ENCODE measurements around the gene UGT1A8. TPM values are rescaled to one million over a fixed set of nuclear protein-coding genes. Genes with fewer than 3 reads are reported as not detected.

The UGT1A8 gene
- total and polyA plus RNA-seq, 2 donors (not counting 1 experiment from before 2014, with no cell fraction given), result not detected

GRCh38 chr2:233691443-233692433 lies 74.3 kb downstream of the UGT1A8 start:
- Histone ChIP-seq H3K27me3 (ENCODE audit: control insufficient read depth, insufficient read depth, low read length) (no peaks in the 10 kb centered on the region), H4K20me1 (ENCODE audit: control insufficient read depth, extremely low read depth, insufficient read depth, low read length) (no peaks in the 10 kb centered on the region), H3K4me3 (replicated peaks in 1 of 4; ENCODE audit: control extremely low read depth in 1 of 4, insufficient read depth in 1 of 4, low read depth in 3 of 4, low read length in 4 of 4) (no peak overlapping the region), H3K79me2 (ENCODE audit: control insufficient read depth, insufficient read depth, low read length) (no peaks in the 10 kb centered on the region), H3K9me3 (ENCODE audit: control insufficient read depth, insufficient read depth, low read depth, low read length) (no peaks in the 10 kb centered on the region), H3K4me2 (ENCODE audit: extremely low read depth, insufficient read depth, low read length) (no peak overlapping the region), H3K4me1 (ENCODE audit: control insufficient read depth, extremely low read depth, insufficient read depth, low read length) (no peaks in the 10 kb centered on the region), H2AFZ (ENCODE audit: low read length) (no peak overlapping the region), H3K27ac (ENCODE audit: insufficient read depth, low read length) (no peak overlapping the region), H3K36me3 (ENCODE audit: control insufficient read depth, insufficient read depth, low read length) (no peaks in the 10 kb centered on the region), H3K9ac (ENCODE audit: insufficient read depth, low read length) (no peak overlapping the region)
- TF ChIP-seq EZH2 (IDR thresholded peaks at IDR 0.05; ENCODE audit: low read length, missing control alignments), result no peak
- TF ChIP-seq, protein P1, sequence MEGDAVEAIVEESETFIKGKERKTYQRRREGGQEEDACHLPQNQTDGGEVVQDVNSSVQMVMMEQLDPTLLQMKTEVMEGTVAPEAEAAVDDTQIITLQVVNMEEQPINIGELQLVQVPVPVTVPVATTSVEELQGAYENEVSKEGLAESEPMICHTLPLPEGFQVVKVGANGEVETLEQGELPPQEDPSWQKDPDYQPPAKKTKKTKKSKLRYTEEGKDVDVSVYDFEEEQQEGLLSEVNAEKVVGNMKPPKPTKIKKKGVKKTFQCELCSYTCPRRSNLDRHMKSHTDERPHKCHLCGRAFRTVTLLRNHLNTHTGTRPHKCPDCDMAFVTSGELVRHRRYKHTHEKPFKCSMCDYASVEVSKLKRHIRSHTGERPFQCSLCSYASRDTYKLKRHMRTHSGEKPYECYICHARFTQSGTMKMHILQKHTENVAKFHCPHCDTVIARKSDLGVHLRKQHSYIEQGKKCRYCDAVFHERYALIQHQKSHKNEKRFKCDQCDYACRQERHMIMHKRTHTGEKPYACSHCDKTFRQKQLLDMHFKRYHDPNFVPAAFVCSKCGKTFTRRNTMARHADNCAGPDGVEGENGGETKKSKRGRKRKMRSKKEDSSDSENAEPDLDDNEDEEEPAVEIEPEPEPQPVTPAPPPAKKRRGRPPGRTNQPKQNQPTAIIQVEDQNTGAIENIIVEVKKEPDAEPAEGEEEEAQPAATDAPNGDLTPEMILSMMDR (conservative IDR thresholded peaks at IDR 0.05 in 1 of 2, IDR thresholded peaks at IDR 0.05 in 1 of 2; ENCODE audit: low read depth in 1 of 2, low read length in 2 of 2), result no peak
- no peak for DNase-seq (ENCODE audit: low read depth in 2 of 2)

DNA sequence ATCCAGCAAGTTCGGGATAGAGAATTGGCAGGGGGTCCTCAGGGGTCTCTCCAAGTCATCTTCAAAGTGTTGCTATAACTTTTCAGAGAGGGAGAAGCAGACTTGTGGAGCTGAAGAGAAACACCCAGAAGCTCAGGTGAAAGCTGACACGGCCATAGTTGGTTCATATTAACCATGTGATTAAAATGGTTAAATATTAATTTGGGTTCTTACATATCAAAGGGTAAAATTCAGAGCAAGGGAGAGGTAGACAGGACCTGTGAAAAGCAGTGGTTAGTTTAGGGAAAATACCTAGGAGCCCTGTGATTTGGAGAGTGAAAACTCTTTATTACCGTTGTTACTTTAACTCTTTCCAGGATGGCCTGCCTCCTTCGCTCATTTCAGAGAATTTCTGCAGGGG lies 75.2 kb downstream of the UGT1A8 start, which contains the start of gene UGT1A6:
Gene UGT1A6 (plus strand): TSS at position 243 of the 400 bp plus-strand sequence. CDS start 115 bp downstream, at position 358.
- no peaks in the 10 kb centered on the region for H3K4me1 ChIP-seq (ENCODE audit: control insufficient read depth, extremely low read depth, insufficient read depth, low read length)
- no peak within 1 kb of the TSS for H2AFZ ChIP-seq (ENCODE audit: low read length)
- H3K9me3 ChIP-seq (ENCODE audit: control insufficient read depth, insufficient read depth, low read depth, low read length), result no peaks in the 10 kb centered on the region
- TF ChIP-seq EZH2 (IDR thresholded peaks at IDR 0.05; ENCODE audit: low read length, missing control alignments), result no peak
- no peak within 1 kb of the TSS for H3K27ac ChIP-seq (ENCODE audit: insufficient read depth, low read length)
- H3K4me2 ChIP-seq (ENCODE audit: extremely low read depth, insufficient read depth, low read length), result no peak within 1 kb of the TSS
- no peaks in the 10 kb centered on the region for H3K36me3 ChIP-seq (ENCODE audit: control insufficient read depth, insufficient read depth, low read length)
- no peaks in the 10 kb centered on the region for H4K20me1 ChIP-seq (ENCODE audit: control insufficient read depth, extremely low read depth, insufficient read depth, low read length)
- H3K27me3 ChIP-seq (ENCODE audit: control insufficient read depth, insufficient read depth, low read length), result no peaks in the 10 kb centered on the region
- H3K4me3 ChIP-seq (replicated peaks in 1 of 4; ENCODE audit: control extremely low read depth in 1 of 4, insufficient read depth in 1 of 4, low read depth in 3 of 4, low read length in 4 of 4), result no peak within 1 kb of the TSS
- no peak within 1 kb of the TSS for H3K9ac ChIP-seq (ENCODE audit: insufficient read depth, low read length)
- no peak for DNase-seq (ENCODE audit: low read depth in 2 of 2)
- H3K79me2 ChIP-seq (ENCODE audit: control insufficient read depth, insufficient read depth, low read length), result no peaks in the 10 kb centered on the region

DNA sequence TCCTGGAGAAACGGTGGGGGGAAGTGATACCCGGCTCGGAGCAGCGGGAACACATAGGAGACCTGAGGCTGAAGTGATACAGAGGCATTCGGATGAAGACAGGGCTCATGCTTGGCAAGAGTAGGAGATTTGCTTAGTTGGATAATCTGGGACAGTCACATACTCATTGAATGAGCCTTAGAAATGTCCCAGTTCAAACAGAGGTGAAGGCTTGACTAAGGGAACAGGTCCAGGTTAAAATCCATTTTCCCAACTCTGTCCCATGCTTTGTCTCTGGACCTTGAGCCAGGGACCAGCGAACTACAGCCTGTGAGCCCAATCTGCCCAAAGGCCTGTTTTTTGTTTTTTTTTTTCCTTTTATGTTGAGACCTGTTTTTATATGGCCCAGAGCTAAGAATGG lies 76.5 kb downstream of the UGT1A8 start:
- no peaks in the 10 kb centered on the region for H3K79me2 ChIP-seq (ENCODE audit: control insufficient read depth, insufficient read depth, low read length)
- DNase-seq (ENCODE audit: low read depth in 2 of 2), result no peak
- H3K4me3 ChIP-seq (replicated peaks in 1 of 4; ENCODE audit: control extremely low read depth in 1 of 4, insufficient read depth in 1 of 4, low read depth in 3 of 4, low read length in 4 of 4), result no peak overlapping the region
- no peak overlapping the region for H3K27ac ChIP-seq (ENCODE audit: insufficient read depth, low read length)
- no peaks in the 10 kb centered on the region for H3K36me3 ChIP-seq (ENCODE audit: control insufficient read depth, insufficient read depth, low read length)
- no peak overlapping the region for H3K4me2 ChIP-seq (ENCODE audit: extremely low read depth, insufficient read depth, low read length)
- no peaks in the 10 kb centered on the region for H3K4me1 ChIP-seq (ENCODE audit: control insufficient read depth, extremely low read depth, insufficient read depth, low read length)
- no peak overlapping the region for H3K9ac ChIP-seq (ENCODE audit: insufficient read depth, low read length)
- H3K9me3 ChIP-seq (ENCODE audit: control insufficient read depth, insufficient read depth, low read depth, low read length), result no peaks in the 10 kb centered on the region
- no peak overlapping the region for H2AFZ ChIP-seq (ENCODE audit: low read length)
- no peaks in the 10 kb centered on the region for H4K20me1 ChIP-seq (ENCODE audit: control insufficient read depth, extremely low read depth, insufficient read depth, low read length)
- TF ChIP-seq EZH2 (IDR thresholded peaks at IDR 0.05; ENCODE audit: low read length, missing control alignments), result no peak
- TF ChIP-seq, protein P1 (conservative IDR thresholded peaks at IDR 0.05 in 1 of 2, IDR thresholded peaks at IDR 0.05 in 1 of 2; ENCODE audit: low read depth in 1 of 2, low read length in 2 of 2), result no peak
- no peaks in the 10 kb centered on the region for H3K27me3 ChIP-seq (ENCODE audit: control insufficient read depth, insufficient read depth, low read length)
